ENCODE data around the gene RBMS3.

GRCh38 chr3:29591579-29591978 lies 310.7 kb downstream of the RBMS3 start:
- TF ChIP-seq POLR2AphosphoS5 (IDR thresholded peaks at IDR 0.05; ENCODE audit: low read depth, low read length) (no peak), CTCF (IDR thresholded peaks at IDR 0.05; ENCODE audit: control extremely low read depth in 1 of 3, insufficient read depth in 1 of 3, low read depth in 1 of 3, low read length in 3 of 3) (no peak), TEAD4 (IDR thresholded peaks at IDR 0.05; ENCODE audit: low read depth, low read length) (no peak), TCF12 (IDR thresholded peaks at IDR 0.05; ENCODE audit: low read depth, low read length) (no peak), MAX (IDR thresholded peaks at IDR 0.05) (no peak), RFX5 (IDR thresholded peaks at IDR 0.05; ENCODE audit: borderline replicate concordance, low read depth, low read length) (no peak), TBP (IDR thresholded peaks at IDR 0.05; ENCODE audit: low read depth, low read length) (no peak), ATF2 (IDR thresholded peaks at IDR 0.05; ENCODE audit: low read length) (no peak), HDAC6 (IDR thresholded peaks at IDR 0.05; ENCODE audit: low read depth, low read length) (no peak)
